ENCODE data around the gene SRSF12. TPM values are rescaled to one million over a fixed set of nuclear protein-coding genes. Genes with fewer than 3 reads are reported as not detected.

The SRSF12 gene
- total RNA-seq, 1 experiment from 2014 or later = not detected

DNA sequence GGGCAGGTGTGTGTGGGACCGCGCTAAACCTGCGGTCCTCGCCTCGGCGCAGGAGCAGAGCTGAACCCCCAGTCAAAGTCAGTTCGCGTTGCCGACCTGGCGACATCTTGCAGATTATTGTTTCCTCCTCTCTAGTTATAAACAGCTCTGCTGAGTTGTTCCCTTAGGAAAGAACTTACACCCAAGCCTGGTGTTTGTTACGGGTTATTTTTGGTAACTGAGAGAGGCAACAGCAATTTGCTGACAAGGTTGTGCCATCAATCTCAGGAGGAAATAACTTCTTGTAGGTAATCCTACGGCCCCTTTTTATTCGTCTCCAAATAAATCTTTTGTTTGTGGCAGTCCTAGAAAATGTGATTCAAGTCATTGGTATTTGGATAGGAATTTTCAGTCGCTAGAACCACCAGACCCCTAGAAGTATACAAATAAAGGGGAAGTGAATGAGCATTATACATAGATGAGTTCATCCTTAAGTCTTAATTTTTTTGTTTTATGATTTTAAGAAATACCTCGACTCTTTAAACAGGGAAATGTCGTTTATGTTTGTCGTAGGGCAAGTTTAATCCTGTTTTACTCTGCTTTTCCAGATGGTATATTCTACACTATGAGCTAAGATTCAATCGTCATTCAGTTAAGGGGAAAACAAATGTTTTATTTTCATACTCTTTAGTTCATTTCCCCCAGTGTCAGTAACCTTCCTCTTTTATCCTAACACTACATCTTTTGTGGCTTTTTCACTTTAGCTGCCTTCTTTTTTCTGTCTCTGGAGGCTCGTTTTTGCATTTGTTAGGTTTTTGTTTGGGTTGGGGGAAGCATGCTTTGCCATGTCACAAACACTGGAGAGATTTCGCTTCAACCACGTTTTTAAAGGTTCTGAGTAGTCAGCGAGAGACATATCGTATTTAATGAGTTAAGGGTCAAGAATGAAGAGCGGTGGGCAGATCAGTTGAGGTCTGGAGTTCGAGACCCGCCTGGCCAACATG lies 29.1 kb upstream of the SRSF12 start:
- H2AFZ ChIP-seq (ENCODE audit: low read depth, low read length, poor library complexity, severe bottlenecking) = no peak overlapping the region
- CTCF ChIA-PET = interaction anchor here (2.3 to 2.7 kb wide), 2 partner anchors 24 to 164 kb away, joined by 5 to 11 read pairs; no protein-coding TSS in a partner anchor
- peak overlapping the region; percentile 91 for H3K4me2 ChIP-seq (ENCODE audit: low read length)
- intact Hi-C loops (cut with micrococcal nuclease) = loop anchor here (10.0 kb wide), 1 partner anchor 162 kb away; no protein-coding TSS in a partner anchor
- DNase-seq (ENCODE audit: low read depth, low spot score) (peak; percentile 18), ATAC-seq (peak; percentile 63)
- no peaks in the 10 kb centered on the region for H3K27me3 ChIP-seq (ENCODE audit: insufficient read depth, low read length)
- H3K9ac ChIP-seq (ENCODE audit: low read length) = peak overlapping the region; percentile 86
- TF ChIP-seq YY1 (IDR thresholded peaks at IDR 0.05; ENCODE audit: extremely low read depth, insufficient replicate concordance, low read depth, low read length) = no peak
- no peak for TF ChIP-seq CBX3 (IDR thresholded peaks at IDR 0.05; ENCODE audit: low read depth)
- TF ChIP-seq EGR1 (IDR thresholded peaks at IDR 0.05; ENCODE audit: low read depth) = 0 out of 2 replicates have a peak, but pooled peaks have one; percentile 6
- TF ChIP-seq, protein P1, sequence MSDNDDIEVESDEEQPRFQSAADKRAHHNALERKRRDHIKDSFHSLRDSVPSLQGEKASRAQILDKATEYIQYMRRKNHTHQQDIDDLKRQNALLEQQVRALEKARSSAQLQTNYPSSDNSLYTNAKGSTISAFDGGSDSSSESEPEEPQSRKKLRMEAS (IDR thresholded peaks at IDR 0.05) = no peak
- no peak for TF ChIP-seq SIN3A (IDR thresholded peaks at IDR 0.05; ENCODE audit: low read depth)
- TF ChIP-seq, protein P2, sequence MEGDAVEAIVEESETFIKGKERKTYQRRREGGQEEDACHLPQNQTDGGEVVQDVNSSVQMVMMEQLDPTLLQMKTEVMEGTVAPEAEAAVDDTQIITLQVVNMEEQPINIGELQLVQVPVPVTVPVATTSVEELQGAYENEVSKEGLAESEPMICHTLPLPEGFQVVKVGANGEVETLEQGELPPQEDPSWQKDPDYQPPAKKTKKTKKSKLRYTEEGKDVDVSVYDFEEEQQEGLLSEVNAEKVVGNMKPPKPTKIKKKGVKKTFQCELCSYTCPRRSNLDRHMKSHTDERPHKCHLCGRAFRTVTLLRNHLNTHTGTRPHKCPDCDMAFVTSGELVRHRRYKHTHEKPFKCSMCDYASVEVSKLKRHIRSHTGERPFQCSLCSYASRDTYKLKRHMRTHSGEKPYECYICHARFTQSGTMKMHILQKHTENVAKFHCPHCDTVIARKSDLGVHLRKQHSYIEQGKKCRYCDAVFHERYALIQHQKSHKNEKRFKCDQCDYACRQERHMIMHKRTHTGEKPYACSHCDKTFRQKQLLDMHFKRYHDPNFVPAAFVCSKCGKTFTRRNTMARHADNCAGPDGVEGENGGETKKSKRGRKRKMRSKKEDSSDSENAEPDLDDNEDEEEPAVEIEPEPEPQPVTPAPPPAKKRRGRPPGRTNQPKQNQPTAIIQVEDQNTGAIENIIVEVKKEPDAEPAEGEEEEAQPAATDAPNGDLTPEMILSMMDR (IDR thresholded peaks at IDR 0.05 in 2 of 3, conservative IDR thresholded peaks at IDR 0.05 in 1 of 3; ENCODE audit: borderline replicate concordance in 1 of 3, insufficient read depth in 1 of 3, low read depth in 2 of 3, low read length in 2 of 3) = no peak
- no peak for TF ChIP-seq EZH2phosphoT487 (IDR thresholded peaks at IDR 0.05; ENCODE audit: borderline replicate concordance)
- peak overlapping the region; percentile 90 for H3K27ac ChIP-seq (ENCODE audit: low read depth, low read length)
- H4K20me1 ChIP-seq (ENCODE audit: insufficient read depth) = no peaks in the 10 kb centered on the region
- H3K79me2 ChIP-seq (ENCODE audit: insufficient read depth, low read length) = peaks cover 44% of the 10 kb centered on the region
- POLR2A ChIA-PET = no interaction called here
- H3K36me3 ChIP-seq (ENCODE audit: control insufficient read depth in 1 of 2, insufficient read depth in 2 of 2, low read length in 2 of 2) = peaks cover 0 to 15% of the 10 kb centered on the region in 2 experiments; a peak in 1 of 4 replicates
- no peaks in the 10 kb centered on the region for H3K9me3 ChIP-seq (ENCODE audit: control insufficient read depth in 1 of 2, insufficient read depth in 1 of 2, low read depth in 1 of 2, low read length in 2 of 2)
- peak overlapping the region; percentile 68 to 70 for H3K4me3 ChIP-seq (replicated peaks in 1 of 2; ENCODE audit: low read depth in 1 of 2, low read length in 2 of 2)
- H3K4me1 ChIP-seq (ENCODE audit: control insufficient read depth in 1 of 2, insufficient read depth in 2 of 2, low read length in 2 of 2) = peaks cover 18 to 30% of the 10 kb centered on the region in 2 experiments
- TSS peak; percentile 75 for BruUV-seq (replicated peaks)
- RAD21 ChIA-PET (ENCODE audit: low non-redundant PET in 1 of 2, low total read pairs in 2 of 2, uncharacterized antibody in 2 of 2, unreplicated experiment in 2 of 2) = no interaction called here
- no peaks in the 10 kb centered on the region for H3K9me2 ChIP-seq (ENCODE audit: insufficient read depth)
